ENCODE measurements around the gene JARID2.

The JARID2 gene

DNA sequence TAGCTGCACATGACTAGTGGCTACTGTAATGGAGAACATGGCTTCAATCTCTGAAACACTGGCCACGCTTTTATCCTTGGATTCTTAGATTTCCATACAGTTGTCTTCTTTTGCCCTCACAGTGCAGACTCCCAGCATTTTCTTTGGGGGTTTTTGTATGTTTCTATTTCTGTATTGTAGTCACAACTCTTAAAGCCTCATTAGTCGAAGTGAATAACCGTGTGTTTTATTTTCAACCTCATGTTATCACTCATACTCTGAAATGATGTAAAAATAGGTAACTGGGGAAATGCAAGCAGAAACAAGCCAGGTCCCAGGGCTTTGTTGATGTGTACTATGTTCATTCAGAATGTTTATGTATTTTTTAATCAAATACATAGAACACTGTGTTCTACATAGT, 162.9 kb downstream of the JARID2 start:
- no peak overlapping the region for H3K4me3 ChIP-seq (ENCODE audit: low read depth, low read length)
- TF ChIP-seq CTCF (conservative IDR thresholded peaks at IDR 0.05; ENCODE audit: low read depth, low read length), result no peak
- DNase-seq (ENCODE audit: low read depth), result no peak

DNA sequence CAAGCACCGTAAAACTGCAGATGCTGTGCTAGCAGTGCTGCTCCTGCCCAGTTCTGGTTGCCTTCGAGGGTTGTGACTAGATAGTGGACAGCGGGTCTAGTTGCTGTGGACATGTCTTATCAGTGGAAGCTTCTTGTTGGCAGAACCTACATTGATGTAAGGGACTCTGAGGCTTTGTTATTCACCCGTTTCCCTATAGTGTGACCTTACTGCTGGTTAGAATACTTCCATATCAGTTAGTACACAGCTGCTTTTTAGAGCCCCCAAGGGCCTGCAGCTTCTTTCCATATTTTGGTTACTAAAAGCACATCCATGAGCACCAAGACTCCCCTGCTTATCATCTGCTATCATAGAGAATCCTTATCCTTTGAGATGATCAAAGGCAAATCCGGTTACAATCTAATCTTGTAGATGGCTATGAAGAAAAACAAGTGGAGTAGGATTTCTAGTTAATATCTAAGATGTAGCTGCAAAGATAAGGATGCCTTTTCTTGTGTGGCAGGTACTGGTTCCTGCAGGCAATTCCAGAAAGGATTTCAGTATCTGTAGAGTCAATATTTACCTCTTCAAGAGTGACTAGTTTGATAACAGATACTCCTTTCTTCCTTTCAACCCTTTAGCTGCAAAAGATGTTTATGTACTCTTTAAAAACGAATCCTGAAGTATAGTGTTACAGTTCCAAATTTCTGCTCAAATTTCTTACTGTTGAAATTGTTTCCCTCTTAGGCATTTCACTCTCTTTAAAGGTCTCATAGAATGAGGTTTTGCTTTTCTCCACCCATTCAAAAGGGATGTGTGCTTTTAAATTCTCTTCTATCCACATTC, 163.6 kb downstream of the JARID2 start:
- TF ChIP-seq CTCF (conservative IDR thresholded peaks at IDR 0.05; ENCODE audit: low read depth, low read length), result no peak
- H3K4me3 ChIP-seq (ENCODE audit: low read depth, low read length), result no peak overlapping the region
- no peak for DNase-seq (ENCODE audit: low read depth)

- TF ChIP-seq CTCF (conservative IDR thresholded peaks at IDR 0.05; ENCODE audit: low read depth, low read length), result no peak
- no peak for DNase-seq (ENCODE audit: low read depth)
- H3K4me3 ChIP-seq (ENCODE audit: low read depth, low read length), result no peak overlapping the region
Observed at GRCh38 chr6:15410126-15410391, 164.2 kb downstream of the JARID2 start.

- no peak overlapping the region for H3K4me3 ChIP-seq (ENCODE audit: low read depth, low read length)
- DNase-seq (ENCODE audit: low read depth), result no peak
- no peak for TF ChIP-seq CTCF (conservative IDR thresholded peaks at IDR 0.05; ENCODE audit: low read depth, low read length)
Observed at GRCh38 chr6:15410752-15411151, 164.9 kb downstream of the JARID2 start.

DNA sequence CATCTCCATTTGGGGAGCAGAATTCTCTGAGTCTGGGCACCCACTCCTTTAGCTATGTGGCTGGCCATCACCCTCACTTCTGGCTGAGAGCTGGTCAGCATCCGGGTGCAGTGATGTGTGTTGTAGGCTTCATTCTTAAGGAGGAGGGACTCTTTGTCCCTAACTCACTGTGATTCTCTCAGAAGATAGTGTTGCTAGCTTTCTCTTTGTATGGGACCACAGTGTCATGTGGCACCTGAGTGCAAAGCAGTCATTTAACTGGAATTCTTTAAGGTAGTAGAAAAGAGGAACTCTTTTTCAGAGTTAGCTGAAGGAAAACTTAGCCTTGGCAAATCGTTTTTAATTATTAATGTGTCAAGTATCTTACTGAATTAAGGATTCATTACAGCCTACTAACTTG, 165.9 kb downstream of the JARID2 start:
- no peak for TF ChIP-seq CTCF (conservative IDR thresholded peaks at IDR 0.05; ENCODE audit: low read depth, low read length)
- H3K4me3 ChIP-seq (ENCODE audit: low read depth, low read length), result no peak overlapping the region
- no peak for DNase-seq (ENCODE audit: low read depth)

- no peak for TF ChIP-seq CTCF (conservative IDR thresholded peaks at IDR 0.05; ENCODE audit: low read depth, low read length)
- no peak for DNase-seq (ENCODE audit: low read depth)
- no peak overlapping the region for H3K4me3 ChIP-seq (ENCODE audit: low read depth, low read length)
Observed at GRCh38 chr6:15412767-15413166, 166.9 kb downstream of the JARID2 start.
